DMS 273 treated with DMSO at 0.1 percent for 48 hours (cell line): ENCODE results near the gene PRRG4.
"Not testable (repeated sequence)": the region's sequence is repeated elsewhere in the genome, so short reads cannot be mapped to it uniquely, and the experiment has no call there.

Experiments
- DNase-seq: peaks from one replicate; lab custom pipeline; 2025; lab: John Stamatoyannopoulos, UW

The PRRG4 gene

DNA sequence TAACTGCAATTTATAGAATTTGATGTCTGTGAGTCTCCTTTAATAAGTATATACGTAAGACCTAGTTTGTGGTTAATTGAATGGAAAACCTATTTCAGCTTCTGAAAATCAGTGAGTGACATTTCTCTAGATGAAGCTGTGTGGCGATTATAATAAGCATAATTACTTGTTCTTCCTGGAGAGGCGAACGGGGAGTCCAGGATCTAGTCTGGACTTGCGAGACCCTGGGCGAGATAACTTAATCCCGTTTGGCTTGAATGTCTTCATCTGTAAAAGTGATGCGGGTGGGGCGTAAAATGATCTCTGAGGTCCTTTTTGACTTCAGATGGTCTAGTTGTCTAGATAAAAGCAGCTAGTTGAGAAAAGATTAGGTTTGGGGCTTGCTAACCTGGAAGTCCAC is 1.1 kb downstream of the PRRG4 start:
- no peak for DNase-seq

DNA sequence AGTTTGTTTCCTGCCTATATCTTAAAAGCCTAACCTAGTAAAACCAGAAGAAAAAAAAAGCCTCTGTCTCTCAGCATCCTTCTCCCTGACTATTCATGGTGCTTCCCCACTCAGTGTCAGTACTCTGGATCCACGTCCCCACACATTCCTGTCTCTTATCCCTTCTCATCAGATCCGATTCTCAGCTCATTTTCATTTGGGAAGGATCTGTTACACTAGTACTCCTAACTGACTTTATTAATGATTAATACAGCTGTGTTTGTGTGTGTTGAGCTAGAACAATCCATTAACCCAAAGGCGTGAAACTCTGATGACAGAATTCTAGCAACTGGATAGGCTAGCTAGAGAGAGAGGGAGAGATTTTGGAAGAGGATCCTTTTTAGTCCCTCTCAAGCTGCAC is 1.5 kb downstream of the PRRG4 start:
- no peak for DNase-seq

DNA sequence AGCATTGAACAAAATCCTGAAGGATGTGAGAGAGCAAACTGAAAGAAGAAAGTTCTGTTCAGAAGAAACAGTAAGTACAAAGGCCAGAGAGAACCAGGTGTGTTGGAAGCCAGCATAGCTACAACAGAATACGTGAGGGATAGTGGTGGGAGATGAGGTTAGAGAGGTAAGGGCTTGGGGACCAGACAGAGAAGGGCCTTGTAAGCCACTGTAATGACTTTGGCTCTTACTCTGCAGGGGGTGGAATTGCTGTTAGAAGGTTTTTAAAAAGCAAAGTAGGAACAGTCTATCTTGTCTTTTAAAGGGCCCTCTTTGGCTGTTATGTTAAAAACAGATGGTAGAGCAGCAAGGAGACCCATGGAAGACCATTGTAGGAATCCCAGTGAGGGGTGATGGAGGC is 4.2 kb downstream of the PRRG4 start:
- no peak for DNase-seq

DNA sequence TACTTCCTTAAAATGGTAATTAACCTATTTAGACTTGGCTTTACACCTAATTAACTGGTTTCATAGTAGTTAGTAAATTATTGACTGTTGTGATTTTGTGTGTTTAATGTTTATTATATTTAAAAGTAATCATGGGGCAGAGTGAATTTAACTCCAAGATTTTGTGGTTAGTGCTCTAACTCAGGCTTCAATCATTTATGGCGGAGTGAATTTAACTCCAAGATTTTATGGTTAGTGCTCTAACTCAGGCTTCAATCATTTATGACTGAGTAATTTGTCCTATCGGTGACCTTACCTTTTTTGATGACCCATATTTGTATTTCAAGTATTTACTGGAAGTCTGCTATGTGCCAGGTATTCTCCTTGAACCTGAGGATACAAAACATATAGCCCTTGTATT is 7.2 kb downstream of the PRRG4 start:
- DNase-seq, result no peak

DNA sequence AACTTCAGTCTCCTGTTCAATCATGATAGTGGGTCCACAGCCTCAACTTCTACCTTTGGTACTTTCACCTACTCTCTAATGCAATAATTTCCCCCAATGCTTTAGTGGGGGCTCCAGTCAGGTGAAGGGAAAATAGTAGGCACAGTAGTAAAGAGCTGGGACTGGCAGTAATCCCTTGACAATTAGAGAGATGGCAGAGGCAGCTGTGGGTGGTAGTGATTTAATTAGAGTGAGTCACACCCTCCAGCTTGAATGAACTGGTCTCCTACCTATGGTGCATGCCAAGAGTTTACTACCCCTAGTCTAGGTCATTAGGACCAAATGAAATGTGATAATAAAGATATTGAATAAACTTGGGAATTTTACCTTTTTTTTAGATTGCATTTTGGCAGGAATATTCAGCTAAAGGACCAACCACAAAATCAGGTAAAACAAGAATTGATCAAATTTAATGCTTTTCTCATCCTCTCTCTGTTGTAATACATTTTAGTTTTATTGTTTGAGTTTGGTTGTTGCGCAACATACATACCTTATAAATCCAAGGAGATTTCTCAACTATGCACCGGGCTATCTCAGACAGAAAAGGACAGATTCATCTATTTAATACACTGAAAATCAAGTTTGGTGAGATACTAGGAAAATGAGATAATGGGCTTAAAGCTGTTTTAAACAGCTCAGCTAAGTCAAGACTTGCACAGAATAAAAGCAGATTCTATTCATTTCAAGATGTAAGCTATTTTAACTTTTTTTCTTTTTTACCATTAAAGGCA is 9.0 kb downstream of the PRRG4 start:
- DNase-seq, result no peak

DNA sequence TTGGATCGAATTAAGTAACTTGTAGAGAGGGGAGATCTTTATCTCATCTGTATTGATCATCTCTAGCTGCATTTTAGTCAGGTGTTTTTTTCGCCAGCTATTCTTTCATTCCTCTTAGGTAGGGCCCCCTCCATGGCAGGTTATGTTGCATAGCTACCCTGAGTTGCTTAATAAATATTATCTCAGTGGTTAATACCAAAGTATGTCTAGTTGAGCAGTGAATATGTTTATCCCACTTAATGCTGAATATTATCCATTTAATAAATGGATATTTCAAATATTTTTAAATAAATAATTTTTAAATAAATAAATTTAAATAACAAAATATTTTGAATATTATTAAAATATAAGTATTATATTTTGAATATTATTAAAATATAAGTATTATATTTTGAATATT is 9.6 kb downstream of the PRRG4 start:
- DNase-seq, result no peak

DNA sequence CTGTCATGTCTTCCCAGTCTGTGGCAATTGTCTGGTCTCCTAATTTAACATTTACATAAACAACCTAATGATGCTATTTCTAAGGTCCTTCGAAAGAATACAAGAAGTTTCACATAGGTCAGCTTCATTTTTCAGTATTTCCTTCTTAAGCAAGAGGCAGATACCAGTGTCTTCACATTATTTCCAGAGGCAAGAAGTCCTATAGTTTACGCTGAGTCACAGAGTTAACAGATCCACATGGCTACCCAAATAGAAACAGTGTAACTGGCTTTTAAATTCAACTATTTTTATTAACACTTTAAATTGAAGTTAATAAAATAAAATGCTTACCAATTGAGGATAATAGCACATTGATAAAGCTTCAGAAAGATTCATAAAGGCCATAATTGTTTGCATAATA is 10.9 kb downstream of the PRRG4 start:
- DNase-seq, result no peak

DNA sequence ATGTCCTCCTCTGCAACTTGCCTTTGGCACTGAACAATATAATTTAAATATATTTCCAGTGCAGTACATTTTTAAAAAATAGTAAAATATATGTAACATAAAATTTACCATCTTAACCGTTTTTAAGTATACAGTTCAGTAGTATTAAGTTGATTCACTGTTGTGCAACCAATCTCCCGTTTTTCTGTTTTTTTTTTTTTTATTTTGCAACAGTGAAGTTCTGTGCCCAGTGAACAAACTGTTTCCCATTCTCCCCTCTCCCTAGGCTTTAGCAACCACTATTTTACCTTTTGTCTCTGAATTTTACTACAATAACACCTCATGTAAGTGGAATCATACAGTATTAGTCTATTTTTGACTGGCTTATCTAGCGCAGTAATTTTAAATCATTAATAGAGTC is 13.8 kb downstream of the PRRG4 start:
- DNase-seq, result no peak

DNA sequence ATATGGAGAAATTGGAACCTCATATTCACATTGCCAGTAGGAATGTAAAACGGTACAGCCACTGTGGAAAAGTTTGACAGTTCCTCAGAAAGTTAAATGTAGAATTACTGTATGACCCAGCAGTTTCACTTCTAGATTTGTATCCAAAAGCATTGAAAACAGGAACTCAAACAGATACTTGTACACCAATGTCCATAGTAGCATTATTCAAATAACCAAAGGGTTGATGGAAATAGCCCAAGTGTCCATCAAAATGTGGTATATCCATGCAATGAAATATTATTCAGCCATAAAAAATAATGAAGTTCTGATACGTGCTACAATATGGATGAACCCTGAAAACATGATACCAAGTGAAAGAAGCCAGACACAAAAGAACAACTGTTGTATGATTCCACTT is 17.8 kb downstream of the PRRG4 start:
- no peak for DNase-seq

DNA sequence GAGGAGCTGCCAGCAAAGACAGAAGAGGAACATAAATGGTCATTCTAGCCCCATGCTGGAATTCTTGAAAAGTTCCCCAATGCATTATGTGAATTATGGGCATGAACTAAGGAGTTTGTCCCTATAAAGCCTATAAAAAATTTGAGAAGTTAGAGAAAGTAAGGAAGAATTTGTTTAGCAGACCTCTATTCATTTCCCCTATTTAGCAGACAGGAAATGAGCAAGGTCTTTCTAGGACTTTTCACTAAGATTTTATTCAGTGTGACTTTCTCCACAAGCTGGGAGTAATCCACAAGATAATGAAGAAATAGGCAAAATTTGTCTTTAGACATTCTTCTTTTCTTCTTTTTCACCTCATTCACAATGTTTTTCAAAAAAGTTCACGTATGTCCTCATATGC is 20.0 kb downstream of the PRRG4 start:
- no peak for DNase-seq

DNA sequence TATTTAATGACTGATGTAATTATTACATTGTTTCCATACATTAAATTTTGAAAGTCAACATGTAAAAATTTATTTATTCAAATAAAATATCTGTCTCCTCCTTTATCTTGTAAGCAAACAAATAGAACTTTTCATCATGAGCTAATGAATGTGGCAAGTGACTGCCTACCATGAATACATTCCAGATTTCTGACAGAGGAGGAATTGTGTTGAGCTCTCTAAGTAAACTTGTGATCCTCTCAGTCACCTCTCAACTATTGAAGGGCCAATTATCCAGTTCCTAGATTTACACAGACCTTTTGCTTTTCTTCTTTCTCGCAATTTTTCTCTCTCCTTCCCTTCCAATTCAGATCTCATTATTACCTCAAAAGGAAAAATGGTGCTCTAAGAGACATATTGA is 21.5 kb downstream of the PRRG4 start:
- no peak for DNase-seq

DNA sequence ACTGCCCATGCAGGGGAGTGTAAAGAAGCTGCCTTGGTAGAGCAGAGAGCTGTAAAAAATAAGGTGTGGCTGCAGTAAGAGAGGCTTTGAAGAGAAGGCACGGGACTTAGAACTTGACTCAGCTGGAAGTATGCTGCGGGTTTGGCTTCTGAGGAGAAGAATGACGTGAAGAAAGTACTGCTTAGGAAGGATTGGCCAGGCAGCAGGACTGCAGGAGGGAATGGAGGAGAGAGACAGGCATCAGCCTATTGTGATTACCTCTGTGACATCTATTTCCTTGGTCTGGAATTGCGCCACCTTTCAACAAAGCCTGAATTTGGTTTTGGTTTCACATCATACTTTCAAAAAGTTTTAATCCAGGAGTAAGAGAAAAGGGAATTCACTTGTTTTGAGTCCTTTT is 22.5 kb downstream of the PRRG4 start:
- no peak for DNase-seq

DNA sequence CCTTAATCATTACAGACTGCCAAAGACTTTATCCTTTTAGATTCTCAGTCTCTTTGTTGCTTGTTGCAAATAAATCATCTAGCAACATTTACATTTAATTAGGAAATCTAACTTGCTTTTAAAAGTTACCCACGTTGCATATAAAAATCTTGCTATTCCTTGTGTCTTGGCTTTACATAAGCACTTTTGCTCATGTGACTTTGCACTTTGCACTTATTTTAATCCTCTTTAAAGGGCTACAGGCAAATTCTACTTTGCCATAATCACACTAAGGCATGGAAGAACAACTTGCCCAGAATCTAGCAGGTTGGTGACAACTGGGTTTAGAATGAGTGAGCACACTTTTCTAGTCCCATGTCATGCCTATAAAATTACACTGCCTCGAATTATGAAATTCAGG is 25.9 kb downstream of the PRRG4 start:
- DNase-seq, result no peak

DNA sequence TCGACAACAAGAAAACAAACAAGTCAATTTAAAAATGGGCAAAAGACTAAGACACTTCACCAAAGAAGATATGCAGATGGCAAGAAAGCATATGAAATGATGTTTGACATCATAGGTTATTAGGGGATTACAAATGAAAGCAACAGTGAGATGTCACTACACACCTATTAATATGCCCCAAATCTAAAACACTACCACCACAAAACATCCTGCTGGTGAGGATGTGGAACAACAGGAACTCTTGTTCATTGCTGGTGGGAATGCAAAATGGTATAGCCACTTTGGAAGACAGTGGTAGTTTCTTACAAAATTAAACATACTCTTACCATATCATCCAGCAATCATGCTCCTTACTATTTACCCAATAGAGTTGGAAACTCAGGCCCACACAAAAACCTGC is 29.0 kb downstream of the PRRG4 start:
- DNase-seq, result no peak

DNA sequence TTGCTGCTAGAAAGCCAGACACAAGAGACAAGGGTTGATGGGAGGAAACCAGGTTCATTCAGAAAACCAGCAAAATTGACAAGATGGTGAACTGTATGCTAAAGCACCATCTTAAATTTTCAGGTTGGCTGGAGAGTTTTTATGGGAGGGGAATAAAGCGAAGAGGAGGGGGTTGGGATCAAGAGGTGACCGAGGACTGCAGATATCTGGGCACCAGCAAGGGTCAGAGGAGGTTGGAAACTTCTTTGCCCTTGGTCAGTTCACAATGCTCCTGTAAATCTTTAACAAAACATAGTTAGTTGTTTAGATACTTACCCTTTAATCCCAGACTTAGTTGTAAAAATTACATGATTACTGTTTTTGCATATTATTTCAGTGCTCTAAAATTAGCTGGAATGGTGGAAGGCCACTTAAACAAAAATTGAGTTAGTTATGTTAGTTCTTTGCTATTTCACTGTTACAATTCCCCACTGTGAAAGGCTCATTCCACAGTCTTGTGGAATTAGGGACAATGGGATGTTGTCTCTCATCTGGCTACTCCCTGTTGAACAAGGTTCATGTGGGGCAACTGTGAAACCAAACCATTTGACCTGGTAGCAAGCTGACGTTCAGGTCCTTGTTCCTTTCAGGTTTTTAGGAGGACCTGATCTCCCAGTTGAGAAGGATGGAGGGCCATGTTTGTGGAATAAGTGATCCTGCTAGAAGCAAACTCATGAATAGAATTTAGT is 32.3 kb downstream of the PRRG4 start:
- DNase-seq, result no peak

DNA sequence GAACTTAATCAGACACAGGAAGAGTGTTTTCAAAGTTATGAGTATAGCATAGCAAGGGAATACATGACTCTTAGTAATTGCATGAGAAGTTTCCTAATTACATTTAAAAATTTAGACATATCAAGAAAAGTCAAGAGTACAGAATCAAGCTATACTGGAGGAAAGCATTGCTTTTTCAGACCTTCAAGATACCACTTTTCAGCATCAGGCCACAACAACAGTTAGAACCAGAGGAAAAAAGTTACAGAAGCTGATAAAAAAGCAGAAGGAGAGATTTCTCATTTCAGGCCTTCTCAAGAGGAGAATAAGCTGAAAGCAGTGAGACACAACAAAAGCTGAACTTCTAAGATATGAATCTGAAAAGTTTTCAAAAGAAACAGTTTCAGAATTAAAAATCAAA is 34.8 kb downstream of the PRRG4 start:
- DNase-seq, result no peak

DNA sequence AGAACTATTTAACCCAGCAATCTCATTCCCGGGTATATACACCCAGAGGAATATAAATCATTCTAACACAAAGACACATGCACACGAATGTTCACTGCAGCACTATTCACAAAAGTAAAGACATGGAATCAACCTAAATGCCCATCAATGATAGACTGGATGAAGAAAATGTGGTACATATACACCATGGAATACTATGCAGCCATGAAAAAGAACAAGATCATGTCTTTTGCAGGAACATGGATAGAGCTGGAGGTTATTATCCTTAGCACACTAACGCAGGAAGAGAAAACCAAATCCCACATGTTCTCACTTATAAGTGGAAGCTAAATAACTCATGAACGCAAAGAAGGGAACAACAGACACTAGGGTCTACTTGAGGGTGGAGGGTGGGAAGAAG is 39.0 kb downstream of the PRRG4 start:
- not testable (repeated sequence) for DNase-seq

DNA sequence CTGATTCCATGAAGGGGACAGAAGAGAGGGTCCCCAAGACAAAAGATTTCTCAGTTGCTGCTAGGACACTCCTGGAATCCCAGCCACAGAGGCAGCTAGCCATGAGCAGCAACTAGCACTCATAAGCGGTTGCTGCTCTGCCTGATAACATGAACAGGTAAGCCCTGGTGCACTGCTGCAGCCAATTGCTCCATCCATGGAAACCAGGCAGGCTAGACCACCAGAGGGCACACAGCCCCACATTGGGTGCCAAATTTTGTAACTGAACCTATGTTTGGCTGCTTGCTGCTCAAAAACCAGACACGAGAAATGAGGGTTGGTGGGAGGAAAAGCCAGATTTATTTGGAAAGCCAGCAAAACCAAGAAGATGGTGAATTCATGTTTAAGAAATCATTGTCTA is 40.9 kb downstream of the PRRG4 start:
- no peak for DNase-seq

DNA sequence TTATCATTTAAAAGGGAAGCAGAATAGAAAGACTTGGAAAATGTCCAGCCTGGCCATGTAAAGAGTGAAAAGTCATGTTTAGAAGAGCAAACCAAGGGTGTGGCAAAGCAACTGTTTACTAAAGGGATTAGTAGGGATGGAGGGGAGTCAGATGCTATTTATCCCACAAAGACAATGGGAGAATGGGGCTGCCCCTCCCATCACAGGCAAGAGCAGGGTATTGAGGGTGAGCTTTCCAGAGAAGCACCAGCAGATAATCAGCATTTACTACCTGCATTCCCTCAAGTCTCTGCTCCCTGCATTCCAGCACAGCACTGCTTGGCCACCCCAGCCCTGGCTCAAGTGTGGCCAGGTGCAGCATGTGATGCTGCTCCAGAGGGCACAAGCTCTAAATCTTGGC is 44.4 kb downstream of the PRRG4 start:
- DNase-seq, result no peak

DNA sequence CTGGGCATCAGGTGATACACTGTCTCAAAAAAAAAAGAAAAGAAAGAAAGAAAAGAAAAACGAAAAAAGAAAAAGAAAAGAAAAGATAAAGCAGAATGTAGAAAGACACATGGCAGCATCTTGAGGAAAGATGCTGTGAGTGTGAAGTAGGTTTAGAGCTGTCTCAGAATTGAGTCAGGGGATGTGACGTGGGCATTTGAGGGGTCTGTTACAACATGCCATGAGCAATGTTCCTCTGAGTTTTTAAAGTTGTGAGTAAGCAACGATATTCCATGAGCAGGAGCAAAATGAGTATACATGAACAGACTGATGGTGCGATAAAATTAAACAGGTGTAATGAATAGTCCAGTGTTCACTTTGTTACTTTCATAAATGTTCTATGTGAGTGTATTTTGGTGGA is 51.6 kb downstream of the PRRG4 start:
- DNase-seq, result no peak

DNA sequence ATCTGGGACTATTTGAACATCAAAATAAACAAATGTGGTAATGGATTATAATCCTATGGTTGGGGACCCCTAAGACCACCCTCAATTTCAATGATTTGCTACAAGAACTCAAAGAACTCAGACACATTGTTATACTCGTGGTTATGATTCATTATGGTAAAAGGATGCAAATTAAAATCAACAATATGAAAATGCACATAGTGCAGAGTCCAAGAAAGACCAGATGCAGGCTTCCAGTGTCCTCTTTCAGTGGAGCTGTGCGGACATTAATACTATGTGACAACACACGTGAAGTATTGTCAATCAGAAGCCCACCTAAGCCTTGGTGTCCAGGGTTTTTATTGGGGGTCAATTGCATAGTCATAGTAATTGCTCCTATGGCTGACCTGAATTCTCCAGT is 53.7 kb downstream of the PRRG4 start:
- DNase-seq, result no peak

DNA sequence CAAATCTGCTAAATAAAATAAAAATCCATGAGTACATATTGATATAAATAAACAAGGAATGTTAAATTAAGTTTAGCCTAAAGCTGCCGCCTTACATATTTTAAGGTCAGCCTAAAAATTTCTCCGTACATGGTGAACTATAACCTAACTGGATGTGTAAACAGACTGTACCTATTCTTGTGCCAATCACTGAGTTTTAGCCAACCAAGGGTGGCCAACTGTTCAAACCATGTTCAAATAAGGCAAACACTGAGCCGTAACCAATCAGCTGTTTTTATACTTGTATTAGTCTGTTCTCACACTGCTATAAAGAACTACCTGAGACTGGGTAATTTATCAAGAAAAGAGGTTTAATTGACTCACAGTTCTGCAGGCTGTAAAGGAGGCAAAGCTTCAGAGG is 54.3 kb downstream of the PRRG4 start:
- DNase-seq, result no peak

DNA sequence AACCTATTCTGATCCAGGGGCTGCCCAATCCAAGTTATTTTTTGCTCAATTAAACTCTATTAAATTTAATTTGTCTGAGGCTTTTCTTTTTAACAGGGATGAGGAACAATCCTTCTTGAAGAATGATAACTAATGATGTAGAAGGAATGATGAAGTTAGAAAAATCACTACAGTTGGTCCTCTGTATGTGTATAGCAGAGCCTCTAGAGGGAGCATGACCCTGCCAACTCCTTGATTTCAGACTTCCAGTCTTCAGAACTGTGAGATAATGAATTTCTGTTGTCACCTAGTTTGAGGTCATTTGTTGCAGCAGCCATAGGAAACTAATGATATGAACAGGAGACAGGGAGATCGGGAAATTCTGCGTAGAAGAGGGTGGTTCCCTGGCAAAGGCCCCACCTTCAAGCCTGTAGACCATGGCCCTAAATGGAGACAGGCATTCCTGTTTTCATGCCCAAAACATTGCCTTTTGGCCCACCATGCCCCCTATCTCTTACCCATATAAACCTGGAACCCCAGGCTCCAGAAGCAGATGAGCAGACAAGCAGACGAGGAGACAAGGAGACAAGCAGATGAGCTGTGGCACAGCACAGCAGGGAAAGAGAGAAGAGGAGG is 55.1 kb downstream of the PRRG4 start:
- DNase-seq, result no peak

DNA sequence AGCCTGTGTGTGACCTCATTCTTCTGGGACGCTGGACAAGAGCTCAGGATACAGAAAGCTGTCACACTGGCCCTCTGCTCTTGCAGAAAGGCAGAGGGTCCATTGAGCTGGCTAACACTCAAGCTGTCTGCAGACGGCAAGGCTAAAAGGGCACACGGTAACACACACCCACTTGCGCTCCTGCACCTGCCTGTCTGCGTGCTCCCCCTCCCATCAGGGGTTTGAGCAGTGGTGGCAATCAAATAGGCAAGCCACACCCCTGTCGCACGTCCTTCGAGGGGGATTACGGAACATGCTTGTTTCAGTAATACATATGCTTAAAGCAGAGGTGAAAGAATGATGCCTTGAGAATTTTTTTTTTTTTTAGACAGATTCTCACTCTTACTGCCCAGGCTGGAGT is 55.8 kb downstream of the PRRG4 start:
- no peak for DNase-seq
